Stomach (tissue), 4 donors: Measurements from ENCODE around the gene ALAD.
"Not testable (repeated sequence)": the region's sequence is repeated elsewhere in the genome, so short reads cannot be mapped to it uniquely, and the experiment has no call there.

Experiments
- CTCF ChIP-seq, 7 experiments: fragments of 450-650 bp in 4 of 7; fragments of 200-600 bp in 3 of 7; sonication (generic) in 3 of 7; IDR thresholded peaks; one replicate each; pipeline ENCODE4 v1.5.1; 2016 to 2019; ENCODE audit warnings: antibody characterized with exemption in 7 of 7, control low read depth in 2 of 7, mild to moderate bottlenecking in 1 of 7
- POLR2A ChIP-seq, 4 donors: fragments of 450-650 bp; IDR thresholded peaks; one replicate each; pipeline ENCODE4 v1.6.1; 2016; ENCODE audit warnings: antibody characterized with exemption in 4 of 4, control low read depth in 2 of 4, mild to moderate bottlenecking in 1 of 4, moderate library complexity in 1 of 4
- POLR2AphosphoS5 ChIP-seq, 3 donors: sonication (generic); formaldehyde crosslinking; IDR thresholded peaks; one replicate each; pipeline ENCODE4 v1.6.1; 2016; ENCODE audit warnings: antibody characterized with exemption in 3 of 3

- not testable (repeated sequence) for TF ChIP-seq CTCF, POLR2A, POLR2AphosphoS5 (IDR thresholded peaks at IDR 0.05)
Measured at GRCh38 chr9:113437716-113438115, 36.6 kb upstream of the ALAD start.
